ENCODE data around the gene OGFR.

The OGFR gene

DNA sequence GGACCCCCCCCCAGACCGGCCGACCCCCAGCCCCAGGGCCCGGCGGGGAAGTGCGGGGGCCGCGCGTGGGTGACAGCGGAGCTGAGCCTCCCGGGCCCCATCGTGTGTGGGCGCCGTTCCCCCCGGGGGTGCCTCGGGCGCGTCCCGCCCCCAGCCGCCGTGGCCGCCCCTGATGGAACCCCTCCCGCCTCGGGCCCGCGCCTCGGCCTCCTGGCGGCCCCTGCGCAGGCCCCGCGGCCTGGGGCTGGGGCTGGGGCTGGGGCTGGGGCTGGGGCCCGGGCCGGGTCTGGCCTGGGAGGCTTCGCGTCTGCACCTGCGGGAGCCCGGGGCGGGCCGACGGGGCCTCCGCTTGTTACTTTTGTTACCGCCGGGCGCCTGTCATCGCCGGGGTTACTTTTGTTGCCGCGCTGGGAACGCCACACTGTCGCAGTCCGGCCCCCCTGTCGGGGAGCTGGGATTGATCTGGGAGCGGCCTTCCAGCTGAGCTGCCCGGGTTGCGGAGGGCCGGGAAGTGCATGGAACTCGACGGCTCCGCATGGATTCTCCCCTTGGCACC, 598 bp downstream of the OGFR start:
- H3K36me3 ChIP-seq (ENCODE audit: control insufficient read depth in 2 of 2, insufficient read depth in 1 of 2, low read length in 2 of 2), result peaks cover 4 to 54% of the 10 kb centered on the region in 2 experiments; a peak in 2 of 3 replicates
- H3K9me3 ChIP-seq (ENCODE audit: control insufficient read depth, insufficient read depth, low read depth, low read length), result no peaks in the 10 kb centered on the region
- POLR2A ChIA-PET, result interaction anchor here (1.3 to 3.6 kb wide), 4 partner anchors 10 to 18 kb away, joined by 3 to 22 read pairs (median 5); partner anchors contain the start of gene MRGBP
- peak overlapping the region; percentile 97 for H3K4me3 ChIP-seq (ENCODE audit: low read depth, low read length)
- H3K4me1 ChIP-seq (ENCODE audit: control insufficient read depth, insufficient read depth, low read length), result no peaks in the 10 kb centered on the region
- CTCF ChIA-PET, result interaction anchor here (1.1 to 3.4 kb wide), 3 partner anchors 13 to 101 kb away, joined by 3 to 18 read pairs (median 4); no protein-coding TSS in a partner anchor
- peak overlapping the region; percentile 80 for H3K27ac ChIP-seq (ENCODE audit: extremely low read depth, low read depth, low read length)
- TF ChIP-seq GLI2 (tag by site-specific recombination; IDR thresholded peaks at IDR 0.05; ENCODE audit: borderline replicate concordance, low read depth) (no peak), ZFHX2 (tag by site-specific recombination; conservative IDR thresholded peaks at IDR 0.05) (peak; percentile 85), ZNF544 (tag by site-specific recombination; IDR thresholded peaks at IDR 0.05) (no peak), ZIC2 (tag by site-specific recombination; IDR thresholded peaks at IDR 0.05) (peak; percentile 89), ZEB2 (tag by site-specific recombination; IDR thresholded peaks at IDR 0.05) (0 out of 2 replicates have a peak, but pooled peaks have one; percentile 22), KLF8 (tag by site-specific recombination; IDR thresholded peaks at IDR 0.05) (0 out of 2 replicates have a peak, but pooled peaks have one; percentile 34), KLF16 (tag by site-specific recombination; IDR thresholded peaks at IDR 0.05) (peak; percentile 55; the same call in 1 of the 2 replicates), ZNF169 (tag by site-specific recombination; IDR thresholded peaks at IDR 0.05) (no peak), ZNF341 (tag by site-specific recombination; IDR thresholded peaks at IDR 0.05; ENCODE audit: low read depth) (no peak), IKZF3 (tag by site-specific recombination; IDR thresholded peaks at IDR 0.05) (peak; percentile 43; the same call in 1 of the 2 replicates), OSR2 (tag by site-specific recombination; IDR thresholded peaks at IDR 0.05) (no peak), SP7 (tag by site-specific recombination; IDR thresholded peaks at IDR 0.05) (0 out of 2 replicates have a peak, but pooled peaks have one; percentile 16), ZBTB17 (tag by site-specific recombination; IDR thresholded peaks at IDR 0.05) (no peak), ZBTB20 (tag by site-specific recombination; IDR thresholded peaks at IDR 0.05) (peak; percentile 55; the same call in 1 of the 2 replicates)
- TF ChIP-seq, protein P1, sequence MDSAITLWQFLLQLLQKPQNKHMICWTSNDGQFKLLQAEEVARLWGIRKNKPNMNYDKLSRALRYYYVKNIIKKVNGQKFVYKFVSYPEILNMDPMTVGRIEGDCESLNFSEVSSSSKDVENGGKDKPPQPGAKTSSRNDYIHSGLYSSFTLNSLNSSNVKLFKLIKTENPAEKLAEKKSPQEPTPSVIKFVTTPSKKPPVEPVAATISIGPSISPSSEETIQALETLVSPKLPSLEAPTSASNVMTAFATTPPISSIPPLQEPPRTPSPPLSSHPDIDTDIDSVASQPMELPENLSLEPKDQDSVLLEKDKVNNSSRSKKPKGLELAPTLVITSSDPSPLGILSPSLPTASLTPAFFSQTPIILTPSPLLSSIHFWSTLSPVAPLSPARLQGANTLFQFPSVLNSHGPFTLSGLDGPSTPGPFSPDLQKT (IDR thresholded peaks at IDR 0.05; ENCODE audit: borderline replicate concordance, low read depth, low read length), result no peak
- TF ChIP-seq, protein P2, sequence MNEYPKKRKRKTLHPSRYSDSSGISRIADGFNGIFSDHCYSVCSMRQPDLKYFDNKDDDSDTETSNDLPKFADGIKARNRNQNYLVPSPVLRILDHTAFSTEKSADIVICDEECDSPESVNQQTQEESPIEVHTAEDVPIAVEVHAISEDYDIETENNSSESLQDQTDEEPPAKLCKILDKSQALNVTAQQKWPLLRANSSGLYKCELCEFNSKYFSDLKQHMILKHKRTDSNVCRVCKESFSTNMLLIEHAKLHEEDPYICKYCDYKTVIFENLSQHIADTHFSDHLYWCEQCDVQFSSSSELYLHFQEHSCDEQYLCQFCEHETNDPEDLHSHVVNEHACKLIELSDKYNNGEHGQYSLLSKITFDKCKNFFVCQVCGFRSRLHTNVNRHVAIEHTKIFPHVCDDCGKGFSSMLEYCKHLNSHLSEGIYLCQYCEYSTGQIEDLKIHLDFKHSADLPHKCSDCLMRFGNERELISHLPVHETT (tag by site-specific recombination; IDR thresholded peaks at IDR 0.05), result no peak
- TF ChIP-seq, protein P3, sequence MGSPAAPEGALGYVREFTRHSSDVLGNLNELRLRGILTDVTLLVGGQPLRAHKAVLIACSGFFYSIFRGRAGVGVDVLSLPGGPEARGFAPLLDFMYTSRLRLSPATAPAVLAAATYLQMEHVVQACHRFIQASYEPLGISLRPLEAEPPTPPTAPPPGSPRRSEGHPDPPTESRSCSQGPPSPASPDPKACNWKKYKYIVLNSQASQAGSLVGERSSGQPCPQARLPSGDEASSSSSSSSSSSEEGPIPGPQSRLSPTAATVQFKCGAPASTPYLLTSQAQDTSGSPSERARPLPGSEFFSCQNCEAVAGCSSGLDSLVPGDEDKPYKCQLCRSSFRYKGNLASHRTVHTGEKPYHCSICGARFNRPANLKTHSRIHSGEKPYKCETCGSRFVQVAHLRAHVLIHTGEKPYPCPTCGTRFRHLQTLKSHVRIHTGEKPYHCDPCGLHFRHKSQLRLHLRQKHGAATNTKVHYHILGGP (tag by site-specific recombination; IDR thresholded peaks at IDR 0.05), result no peak

DNA sequence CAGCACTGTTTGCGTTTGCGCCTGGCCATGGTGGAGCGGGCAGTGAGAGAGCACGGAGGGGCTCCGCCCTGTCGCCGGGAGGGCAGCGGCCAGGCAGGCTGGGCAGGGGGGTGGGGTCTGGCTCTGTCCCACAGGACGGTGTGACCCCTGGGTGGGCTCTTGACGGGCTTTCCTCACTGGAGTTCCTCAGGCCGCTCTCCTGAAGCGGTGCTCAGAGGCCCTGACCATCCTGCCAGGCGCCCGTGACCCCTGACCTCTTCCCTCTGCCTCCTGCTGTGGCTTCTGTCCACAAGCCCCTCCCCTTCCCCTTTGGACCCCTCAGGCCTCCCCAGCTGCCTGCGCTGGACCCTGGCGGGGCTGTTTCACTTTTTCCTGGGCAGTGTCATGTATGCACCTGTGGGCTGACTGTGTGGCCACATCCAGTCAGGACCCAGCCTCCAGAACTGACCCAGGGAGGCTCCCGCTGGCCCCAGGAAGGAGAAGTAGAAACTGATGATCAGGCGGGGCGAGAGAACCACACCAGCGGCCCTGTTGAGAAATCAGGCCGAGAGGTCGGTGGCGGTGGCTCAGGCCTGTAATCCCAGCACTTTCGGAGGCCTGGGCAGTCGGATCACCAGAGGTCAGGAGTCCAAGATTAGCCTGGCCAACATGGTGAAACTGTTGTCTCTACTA, 1.2 kb downstream of the OGFR start:
- POLR2A ChIA-PET, result interaction anchor here (1.3 to 3.6 kb wide), 4 partner anchors 10 to 17 kb away, joined by 3 to 22 read pairs (median 5); partner anchors contain the start of gene MRGBP
- H3K9me3 ChIP-seq (ENCODE audit: control insufficient read depth, insufficient read depth, low read depth, low read length), result no peaks in the 10 kb centered on the region
- H3K27ac ChIP-seq (ENCODE audit: extremely low read depth, low read depth, low read length), result peak overlapping the region; percentile 80; the same call in 1 of the 2 replicates
- peaks cover 4 to 54% of the 10 kb centered on the region in 2 experiments; a peak in 2 of 3 replicates for H3K36me3 ChIP-seq (ENCODE audit: control insufficient read depth in 2 of 2, insufficient read depth in 1 of 2, low read length in 2 of 2)
- H3K4me3 ChIP-seq (ENCODE audit: low read depth, low read length), result peak overlapping the region; percentile 97
- CTCF ChIA-PET, result interaction anchor here (0.7 to 3.4 kb wide), 5 partner anchors 8 to 101 kb away, joined by 3 to 18 read pairs (median 4); no protein-coding TSS in a partner anchor
- no peaks in the 10 kb centered on the region for H3K4me1 ChIP-seq (ENCODE audit: control insufficient read depth, insufficient read depth, low read length)
- no peak for TF ChIP-seq ZNF791 (tag by site-specific recombination; IDR thresholded peaks at IDR 0.05)
- TF ChIP-seq, protein P4, sequence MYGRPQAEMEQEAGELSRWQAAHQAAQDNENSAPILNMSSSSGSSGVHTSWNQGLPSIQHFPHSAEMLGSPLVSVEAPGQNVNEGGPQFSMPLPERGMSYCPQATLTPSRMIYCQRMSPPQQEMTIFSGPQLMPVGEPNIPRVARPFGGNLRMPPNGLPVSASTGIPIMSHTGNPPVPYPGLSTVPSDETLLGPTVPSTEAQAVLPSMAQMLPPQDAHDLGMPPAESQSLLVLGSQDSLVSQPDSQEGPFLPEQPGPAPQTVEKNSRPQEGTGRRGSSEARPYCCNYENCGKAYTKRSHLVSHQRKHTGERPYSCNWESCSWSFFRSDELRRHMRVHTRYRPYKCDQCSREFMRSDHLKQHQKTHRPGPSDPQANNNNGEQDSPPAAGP (tag by site-specific recombination; IDR thresholded peaks at IDR 0.05), result 0 out of 2 replicates have a peak, but pooled peaks have one; percentile 29
- TF ChIP-seq KLF8 (tag by site-specific recombination; IDR thresholded peaks at IDR 0.05), result peak; percentile 5; the same call in 1 of the 2 replicates
- peak; percentile 61 for TF ChIP-seq KLF1 (tag by site-specific recombination; IDR thresholded peaks at IDR 0.05)
- 0 out of 2 replicates have a peak, but pooled peaks have one; percentile 33 for TF ChIP-seq ZIC2 (tag by site-specific recombination; IDR thresholded peaks at IDR 0.05)
- peak; percentile 55 for TF ChIP-seq SP3 (tag by site-specific recombination; IDR thresholded peaks at IDR 0.05)
- no peak for TF ChIP-seq GFI1B (tag by site-specific recombination; IDR thresholded peaks at IDR 0.05)
- no peak for TF ChIP-seq ZNF830 (tag by site-specific recombination; IDR thresholded peaks at IDR 0.05; ENCODE audit: low read depth)
- TF ChIP-seq KLF7 (tag by site-specific recombination; IDR thresholded peaks at IDR 0.05; ENCODE audit: borderline replicate concordance), result 0 out of 2 replicates have a peak, but pooled peaks have one; percentile 43
- peak; percentile 59 for TF ChIP-seq SP2 (tag by site-specific recombination; IDR thresholded peaks at IDR 0.05)
- TF ChIP-seq, protein P5, sequence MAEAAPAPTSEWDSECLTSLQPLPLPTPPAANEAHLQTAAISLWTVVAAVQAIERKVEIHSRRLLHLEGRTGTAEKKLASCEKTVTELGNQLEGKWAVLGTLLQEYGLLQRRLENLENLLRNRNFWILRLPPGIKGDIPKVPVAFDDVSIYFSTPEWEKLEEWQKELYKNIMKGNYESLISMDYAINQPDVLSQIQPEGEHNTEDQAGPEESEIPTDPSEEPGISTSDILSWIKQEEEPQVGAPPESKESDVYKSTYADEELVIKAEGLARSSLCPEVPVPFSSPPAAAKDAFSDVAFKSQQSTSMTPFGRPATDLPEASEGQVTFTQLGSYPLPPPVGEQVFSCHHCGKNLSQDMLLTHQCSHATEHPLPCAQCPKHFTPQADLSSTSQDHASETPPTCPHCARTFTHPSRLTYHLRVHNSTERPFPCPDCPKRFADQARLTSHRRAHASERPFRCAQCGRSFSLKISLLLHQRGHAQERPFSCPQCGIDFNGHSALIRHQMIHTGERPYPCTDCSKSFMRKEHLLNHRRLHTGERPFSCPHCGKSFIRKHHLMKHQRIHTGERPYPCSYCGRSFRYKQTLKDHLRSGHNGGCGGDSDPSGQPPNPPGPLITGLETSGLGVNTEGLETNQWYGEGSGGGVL (tag by site-specific recombination; IDR thresholded peaks at IDR 0.05), result no peak
- peak; percentile 21; the same call in 1 of the 2 replicates for TF ChIP-seq ZNF335 (tag by site-specific recombination; conservative IDR thresholded peaks at IDR 0.05)
